ENCODE data around the gene PLEKHF1. TPM values are rescaled to one million over a fixed set of nuclear protein-coding genes. Genes with fewer than 3 reads are reported as not detected.
A peak's percentile ranks its signal among the peaks of the same experiment; 100 is the strongest.

Gene PLEKHF1
- total and polyA plus RNA-seq, 2 of the 13 experiments (the other 11 are each of a cell fraction or from before 2014, with no cell fraction given) = 2.9 to 3.8 TPM

- Histone ChIP-seq H3K9me3 (ENCODE audit: low read length) (no peaks in the 10 kb centered on the region), H3K4me3 (replicated peaks in 1 of 3; ENCODE audit: insufficient read depth in 1 of 3, low read depth in 2 of 3, low read length in 3 of 3) (no peak overlapping the region), H3K4me2 (ENCODE audit: low read depth, low read length) (peak overlapping the region; percentile 6; the same call in 1 of the 2 replicates), H3K27ac (ENCODE audit: extremely low read length, insufficient read depth, low read length) (no peak overlapping the region), H3K4me1 (ENCODE audit: insufficient read depth, low read length) (peaks cover 36% of the 10 kb centered on the region), H4K20me1 (ENCODE audit: insufficient read depth, low read length) (no peaks in the 10 kb centered on the region), H3K36me3 (replicated peaks in 1 of 2; ENCODE audit: control insufficient read depth in 1 of 2, insufficient read depth in 2 of 2, low read length in 2 of 2) (no peaks in the 10 kb centered on the region), H2AFZ (ENCODE audit: low read length) (no peak overlapping the region), H3K9ac (ENCODE audit: insufficient read depth, low read depth, low read length) (no peak overlapping the region), H3K27me3 (ENCODE audit: control insufficient read depth in 1 of 2, insufficient read depth in 2 of 2, low read length in 2 of 2) (no peaks in the 10 kb centered on the region), H3K79me2 (ENCODE audit: insufficient read depth, low read length) (peaks cover 7% of the 10 kb centered on the region)
- 87% methylated on average over 10 of the region's 16 CpGs for WGBS (ENCODE audit: low lambda C conversion rate)
- no TSS peak for BruUV-seq (replicated peaks)
- POLR2A ChIA-PET = interaction anchor here (0.9 to 5.2 kb wide), 7 partner anchors 9 to 225 kb away, joined by 4 to 44 read pairs (median 7); partner anchors contain the start of genes PLEKHF1, POP4 and URI1
- intact Hi-C loops (cut with micrococcal nuclease; ENCODE audit: unreplicated experiment) (no loop called here), in situ Hi-C loops (cut with HindIII; ENCODE audit: extremely low pct_ligation_motif_present, low pct_unique_long_range_greater_than_20kb) (no loop called here)
- TF ChIP-seq ZNF704 (CRISPR knock-in tag; IDR thresholded peaks at IDR 0.05; ENCODE audit: borderline replicate concordance) (0 out of 2 replicates have a peak, but pooled peaks have one; percentile 7), MED13 (CRISPR knock-in tag; IDR thresholded peaks at IDR 0.05) (no peak), AGO2 (optimal IDR thresholded peaks at IDR 0.05; ENCODE audit: low read depth, low read length) (peak; percentile 33), ZBTB20 (CRISPR knock-in tag; IDR thresholded peaks at IDR 0.05; ENCODE audit: borderline replicate concordance, low read depth) (0 out of 2 replicates have a peak, but pooled peaks have one; percentile 8), HOXA5 (CRISPR knock-in tag; IDR thresholded peaks at IDR 0.05) (0 out of 2 replicates have a peak, but pooled peaks have one; percentile 4), ZNF629 (CRISPR knock-in tag; conservative IDR thresholded peaks at IDR 0.05) (peak; percentile 44; the same call in 1 of the 2 replicates), ZC3H13 (CRISPR knock-in tag; IDR thresholded peaks at IDR 0.05) (peak; percentile 19; the same call in 1 of the 2 replicates), ZKSCAN1 (IDR thresholded peaks at IDR 0.05; ENCODE audit: low read length) (no peak)
- DNase-seq (ENCODE audit: low spot score) (no peak), ATAC-seq (no peak), FAIRE-seq (no peak)
- CTCF ChIA-PET (ENCODE audit: low intra/inter-chr PET ratio, low total read pairs) = interaction anchor here (1.2 to 2.8 kb wide), 2 partner anchors 19 to 23 kb away, joined by 3 to 66 read pairs; no protein-coding TSS in a partner anchor
Observed at GRCh38 chr19:29717051-29717450, 51.8 kb downstream of the PLEKHF1 start.
